HEK293T (cell line): ENCODE measurements around the gene MED4.

ENCODE experiments used
- CTBP1 ChIP-seq: fragments of 450-650 bp; IDR thresholded peaks from 2 replicates; pipeline ENCODE4 v1.6.1; 2016; ENCODE audit warnings: borderline replicate concordance
- FOXK2 ChIP-seq: fragments of 450-650 bp; IDR thresholded peaks from 2 replicates; pipeline ENCODE4 v1.6.1; 2016; ENCODE audit warnings: mild to moderate bottlenecking

GRCh38 chr13:48054601-48055000, 40.3 kb downstream of the MED4 start:
- no peak for TF ChIP-seq FOXK2
- TF ChIP-seq CTBP1, result no peak
